Hippocampal formation (tissue), 2 donors: Measurements from ENCODE around the gene GSTA2.
"Not testable (repeated sequence)": the region's sequence is repeated elsewhere in the genome, so short reads cannot be mapped to it uniquely, and the experiment has no call there.

Source experiments
- DNase-seq, 2 donors: peaks; one replicate each; lab custom pipeline; 2025; lab: John Stamatoyannopoulos, UW

Gene GSTA2

GRCh38 chr6:52760105-52760765 lies 3.0 kb downstream of the GSTA2 start:
- no peak for DNase-seq

- no peak for DNase-seq
Measured at GRCh38 chr6:52759085-52759484, 4.2 kb downstream of the GSTA2 start.

- DNase-seq, result not testable (repeated sequence)
Measured at GRCh38 chr6:52757651-52758338, 5.5 kb downstream of the GSTA2 start.

- no peak for DNase-seq
Measured at GRCh38 chr6:52754443-52754842, 8.8 kb downstream of the GSTA2 start.

GRCh38 chr6:52753137-52753536 lies 10.1 kb downstream of the GSTA2 start:
- not testable (repeated sequence) for DNase-seq

- DNase-seq, result no peak
Measured at GRCh38 chr6:52752310-52752709, 11.0 kb downstream of the GSTA2 start.

GRCh38 chr6:52749556-52750152 lies 13.6 kb downstream of the GSTA2 start:
- DNase-seq, result no peak

GRCh38 chr6:52747301-52747700 lies 16.0 kb downstream of the GSTA2 start:
- DNase-seq, result not testable (repeated sequence)

GRCh38 chr6:52746213-52746612 lies 17.1 kb downstream of the GSTA2 start:
- no peak for DNase-seq

GRCh38 chr6:52745764-52746201 lies 17.5 kb downstream of the GSTA2 start:
- no peak for DNase-seq

GRCh38 chr6:52741872-52742271 lies 21.4 kb downstream of the GSTA2 start:
- no peak for DNase-seq

GRCh38 chr6:52739627-52740026 lies 23.6 kb downstream of the GSTA2 start:
- no peak for DNase-seq

GRCh38 chr6:52739134-52739533 lies 24.1 kb downstream of the GSTA2 start:
- DNase-seq, result no peak

GRCh38 chr6:52736145-52736544 lies 27.1 kb downstream of the GSTA2 start:
- DNase-seq, result no peak

GRCh38 chr6:52735071-52735470 lies 28.2 kb downstream of the GSTA2 start:
- no peak for DNase-seq

GRCh38 chr6:52734072-52734471 lies 29.2 kb downstream of the GSTA2 start:
- no peak for DNase-seq

GRCh38 chr6:52733172-52733571 lies 30.1 kb downstream of the GSTA2 start:
- no peak for DNase-seq

GRCh38 chr6:52731719-52732118 lies 31.6 kb downstream of the GSTA2 start:
- no peak for DNase-seq

- DNase-seq, result no peak
Measured at GRCh38 chr6:52729576-52729975, 33.7 kb downstream of the GSTA2 start.

GRCh38 chr6:52728394-52728793 lies 34.9 kb downstream of the GSTA2 start:
- no peak for DNase-seq

- DNase-seq, result no peak
Measured at GRCh38 chr6:52727908-52728307, 35.4 kb downstream of the GSTA2 start.

- no peak for DNase-seq
Measured at GRCh38 chr6:52726741-52727535, 36.3 kb downstream of the GSTA2 start.

GRCh38 chr6:52726193-52726542 lies 37.1 kb downstream of the GSTA2 start:
- no peak for DNase-seq
